SK-N-SH (cell line): ENCODE measurements around the gene MS4A10. TPM values are rescaled to one million over a fixed set of nuclear protein-coding genes. Genes with fewer than 3 reads are reported as not detected.

Experiments used
- CTCF ChIA-PET: fragments of 300-600, 350-600 bp; formaldehyde crosslinking; extraction: SDS; loops from one replicate; lab custom pipeline; 2021; lab: Yijun Ruan, JAX
- POLR2A ChIA-PET: fragments of 350-600 bp; sonication (Branson Sonifier 250); formaldehyde crosslinking; extraction: SDS; loops from one replicate; lab custom pipeline; 2020; ENCODE audit warnings: antibody characterized with exemption, inconsistent platforms; lab: Yijun Ruan, JAX
- DNase-seq: peaks from one replicate; pipeline ENCODE4 v3.0.0; 2012
- H2AFZ ChIP-seq: fragments of 200-600 bp; sonication (generic); 2 replicates; pipeline ENCODE4 v1.8.1; 2016; ENCODE audit warnings: antibody characterized with exemption, mild to moderate bottlenecking, low read depth
- H3F3A ChIP-seq: fragments of 200-600 bp; sonication (generic); replicated peaks from 2 replicates; pipeline ENCODE3; 2016; ENCODE audit warnings: antibody characterized with exemption, mild to moderate bottlenecking; ENCODE audit not compliant: insufficient read depth
- H3K27ac ChIP-seq, 2 experiments: fragments of 200-500 bp in 1 of 2; fragments of 200-600 bp in 1 of 2; sonication (Bioruptor generic) in 1 of 2; sonication (generic), shearing (Covaris generic) in 1 of 2; 2 replicates each; pipeline versions ENCODE4 v1.5.1 to v1.6.1; 2014 to 2016; ENCODE audit warnings: low read depth in 2 of 2, inconsistent platforms in 1 of 2, low read length in 1 of 2, mild to moderate bottlenecking in 1 of 2, mixed read lengths in 1 of 2
- H3K27me3 ChIP-seq: fragments of 200-600 bp; sonication (generic), shearing (Covaris generic); 2 replicates; pipeline ENCODE4 v1.6.1; 2016; ENCODE audit warnings: mixed run types; ENCODE audit not compliant: insufficient read depth
- H3K36me3 ChIP-seq, 2 experiments: fragments of 200-500 bp in 1 of 2; fragments of 200-600 bp in 1 of 2; sonication (Bioruptor generic) in 1 of 2; sonication (generic) in 1 of 2; replicated peaks in 1 of 2; 2 replicates each; pipeline versions ENCODE3 to v1.5.1; 2014 to 2016; ENCODE audit warnings: low read length in 1 of 2, mild to moderate bottlenecking in 1 of 2; ENCODE audit not compliant: insufficient read depth in 2 of 2, control insufficient read depth in 1 of 2
- H3K4me1 ChIP-seq, 2 experiments: fragments of 200-500 bp in 1 of 2; fragments of 200-600 bp in 1 of 2; sonication (Bioruptor generic) in 1 of 2; sonication (generic), shearing (Covaris generic) in 1 of 2; 2 replicates each; pipeline versions ENCODE4 v1.5.1 to v1.6.1; 2014 to 2016; ENCODE audit warnings: low read depth in 1 of 2, low read length in 1 of 2, mixed run types in 1 of 2; ENCODE audit not compliant: insufficient read depth in 2 of 2, control insufficient read depth in 1 of 2
- H3K4me2 ChIP-seq: fragments of 200-600 bp; sonication (generic), shearing (Covaris generic); 2 replicates; pipeline ENCODE4 v1.6.1; 2017; ENCODE audit warnings: mixed run types
- H3K4me3 ChIP-seq, 2 experiments: fragments of 200-500 bp in 1 of 2; fragments of 200-600 bp in 1 of 2; sonication (Bioruptor generic) in 1 of 2; sonication (generic), shearing (Covaris generic) in 1 of 2; 2 replicates each; pipeline versions ENCODE4 v1.5.1 to v1.8.1; 2014 to 2016; ENCODE audit warnings: low read depth in 2 of 2, inconsistent platforms in 1 of 2, low read length in 1 of 2, mild to moderate bottlenecking in 1 of 2, mixed read lengths in 1 of 2, moderate library complexity in 1 of 2
- H3K79me2 ChIP-seq: fragments of 200-600 bp; sonication (generic); 2 replicates; pipeline ENCODE4 v1.8.1; 2017; ENCODE audit warnings: mild to moderate bottlenecking; ENCODE audit not compliant: insufficient read depth
- H3K9ac ChIP-seq: fragments of 200-600 bp; sonication (generic); 2 replicates; pipeline ENCODE4 v1.6.1; 2017; ENCODE audit warnings: mixed run types
- H3K9me2 ChIP-seq: fragments of 200-600 bp; sonication (generic); 2 replicates; pipeline ENCODE4 v1.6.1; 2017; ENCODE audit warnings: mixed run types
- H3K9me3 ChIP-seq: fragments of 200-600 bp; sonication (generic); 2 replicates; pipeline ENCODE4 v1.6.1; 2017; ENCODE audit warnings: mixed run types, mild to moderate bottlenecking, moderate library complexity
- H4K20me1 ChIP-seq: fragments of 200-600 bp; sonication (generic); 2 replicates; pipeline ENCODE4 v1.6.1; 2017; ENCODE audit warnings: mild to moderate bottlenecking, mixed run types; ENCODE audit not compliant: insufficient read depth
- CHD2 ChIP-seq: fragments of 150-350 bp; IDR thresholded peaks from 2 replicates; pipeline ENCODE4 v1.6.1; 2018; ENCODE audit warnings: low read length; ENCODE audit not compliant: partially characterized antibody
- EP300 ChIP-seq, 2 experiments: IDR thresholded peaks; 2 replicates each; pipeline versions ENCODE4 v1.4.0 to v1.6.1; 2012; ENCODE audit warnings: borderline replicate concordance in 1 of 2, low read depth in 1 of 2, low read length in 1 of 2
- EZH2phosphoT487 ChIP-seq: fragments of 200-600 bp; sonication (generic); IDR thresholded peaks from 2 replicates; pipeline ENCODE4 v1.6.1; 2017; ENCODE audit warnings: low read depth, mixed run types, mild to moderate bottlenecking, antibody characterized with exemption, moderate library complexity, borderline replicate concordance
- FOSL2 ChIP-seq: IDR thresholded peaks from 2 replicates; pipeline ENCODE4 v1.4.0; 2012; ENCODE audit warnings: low read depth, mild to moderate bottlenecking, moderate library complexity, borderline replicate concordance
- FOXJ3 ChIP-seq: sonication (generic); formaldehyde crosslinking; IDR thresholded peaks from 2 replicates; pipeline ENCODE4 v1.5.1; 2020; ENCODE audit warnings: mild to moderate bottlenecking, missing genetic modification reagents
- FOXM1 ChIP-seq: IDR thresholded peaks from 2 replicates; pipeline ENCODE4 v1.4.0; 2012; ENCODE audit warnings: low read depth, mild to moderate bottlenecking
- GATA2 ChIP-seq: sonication (generic); formaldehyde crosslinking; IDR thresholded peaks from 2 replicates; pipeline ENCODE4 v1.5.0; 2020; ENCODE audit warnings: mild to moderate bottlenecking, missing genetic modification reagents
- MAX ChIP-seq: IDR thresholded peaks from 2 replicates; pipeline ENCODE4 v1.4.0; 2012; ENCODE audit warnings: low read depth
- MXI1 ChIP-seq: IDR thresholded peaks from 2 replicates; pipeline ENCODE4 v1.6.1; 2012; ENCODE audit warnings: mild to moderate bottlenecking, low read depth, low read length, improper control_type of control experiment
- NFIC ChIP-seq: IDR thresholded peaks from 2 replicates; pipeline ENCODE4 v1.4.0; 2012; ENCODE audit warnings: borderline replicate concordance
- NRF1 ChIP-seq: IDR thresholded peaks from 2 replicates; pipeline ENCODE4 v1.6.1; 2012; ENCODE audit warnings: low read depth, mild to moderate bottlenecking, low read length
- RAD21 ChIP-seq: IDR thresholded peaks from 2 replicates; pipeline ENCODE4 v1.6.1; 2012; ENCODE audit warnings: mild to moderate bottlenecking, low read length
- RFX5 ChIP-seq: IDR thresholded peaks from 2 replicates; pipeline ENCODE4 v1.6.1; 2012; ENCODE audit warnings: mild to moderate bottlenecking, improper control_type of control experiment, low read length
- TEAD4 ChIP-seq: IDR thresholded peaks from 2 replicates; pipeline ENCODE4 v1.4.0; 2012; ENCODE audit warnings: mild to moderate bottlenecking, borderline replicate concordance; ENCODE audit not compliant: insufficient read depth
- YY1 ChIP-seq: IDR thresholded peaks from 2 replicates; pipeline ENCODE4 v1.4.0; 2012; ENCODE audit warnings: low read depth, mild to moderate bottlenecking
- WGBS: methylation state at CpG from one replicate; pipeline ENCODE4 v1.1.6; 2017; ENCODE audit warnings: low lambda C conversion rate; 5-methylcytosine and 5-hydroxymethylcytosine counted together
- polyA plus RNA-seq, 3 experiments: library from polyadenylated mRNA; depleted of rRNA; stranded (reverse); fragments of >200 nt; gene quantifications; 2 replicates each; pipeline ENCODE4 v1.2.3, GENCODE V29; 2012

MS4A10 gene
- polyA plus RNA-seq, 1 of the 3 experiments (the other 2 are of a cell fraction), result not detected

GRCh38 chr11:60803273-60803936 is 18.3 kb downstream of the MS4A10 start:
- Histone ChIP-seq H3K27ac (no peak overlapping the region), H3K36me3 (no peaks in the 10 kb centered on the region), H3K9me2 (no peaks in the 10 kb centered on the region), H3K4me1 (no peaks in the 10 kb centered on the region), H3K79me2 (no peaks in the 10 kb centered on the region), H2AFZ (no peak overlapping the region), H3K9ac (no peak overlapping the region), H3K9me3 (no peaks in the 10 kb centered on the region), H3K27me3 (peaks cover 36% of the 10 kb centered on the region; the same call in 1 of the 2 replicates), H3K4me3 (no peak overlapping the region), H3F3A (no peaks in the 10 kb centered on the region), H3K4me2 (no peak overlapping the region), H4K20me1 (no peaks in the 10 kb centered on the region)
- WGBS, result 31% methylated on average over 7 of the region's 7 CpGs
- TF ChIP-seq EZH2phosphoT487 (no peak), TEAD4 (no peak), GATA2 (CRISPR knock-in tag) (no peak), FOSL2 (no peak), FOXJ3 (CRISPR knock-in tag) (no peak), NRF1 (no peak), EP300 (IDR thresholded peaks at IDR 0.05; ENCODE audit: borderline replicate concordance in 1 of 2, low read depth in 1 of 2, low read length in 1 of 2) (no peak), RAD21 (no peak), NFIC (no peak), MAX (no peak), CHD2 (no peak)
- POLR2A ChIA-PET, result no interaction called here
- CTCF ChIA-PET, result interaction anchor here (0.9 to 2.3 kb wide), 5 partner anchors 10 to 96 kb away, joined by 3 to 8 read pairs (median 3); no protein-coding TSS in a partner anchor
- DNase-seq, result no peak

GRCh38 chr11:60809249-60809648 is 24.1 kb downstream of the MS4A10 start:
- Histone ChIP-seq H3K79me2 (no peaks in the 10 kb centered on the region), H3F3A (no peaks in the 10 kb centered on the region), H3K9me2 (no peaks in the 10 kb centered on the region), H3K4me1 (no peaks in the 10 kb centered on the region), H3K27me3 (peaks cover 9% of the 10 kb centered on the region; the same call in 1 of the 2 replicates), H3K4me2 (no peak overlapping the region), H3K4me3 (no peak overlapping the region), H2AFZ (no peak overlapping the region), H3K9ac (no peak overlapping the region), H3K9me3 (no peaks in the 10 kb centered on the region), H3K36me3 (no peaks in the 10 kb centered on the region), H3K27ac (no peak overlapping the region), H4K20me1 (no peaks in the 10 kb centered on the region)
- no peak for DNase-seq
- WGBS, result 24% methylated on average over 3 of the region's 3 CpGs
- CTCF ChIA-PET, result interaction anchor here (2.0 kb wide), 1 partner anchor 90 kb away, joined by 7 read pairs; no protein-coding TSS in a partner anchor
- TF ChIP-seq RFX5 (no peak), FOXM1 (no peak), YY1 (no peak), MXI1 (no peak)
- POLR2A ChIA-PET, result no interaction called here
